HUES6 (cell line): Measurements from ENCODE around the gene RCAN1.

Experiments
- H3K27ac ChIP-seq: 2 replicates; pipeline ENCODE4 v1.7.0; 2013; ENCODE audit warnings: low read depth, mild to moderate bottlenecking, low read length, inconsistent platforms
- H3K27me3 ChIP-seq: 2 replicates; pipeline ENCODE4 v1.6.1; 2013; ENCODE audit warnings: low read length; ENCODE audit not compliant: control insufficient read depth, insufficient read depth
- H3K36me3 ChIP-seq: 2 replicates; pipeline ENCODE4 v1.6.1; 2013; ENCODE audit warnings: low read length; ENCODE audit not compliant: control insufficient read depth, insufficient read depth
- H3K4me1 ChIP-seq: 2 replicates; pipeline ENCODE4 v1.6.1; 2013; ENCODE audit warnings: low read length; ENCODE audit not compliant: control insufficient read depth, insufficient read depth
- H3K4me3 ChIP-seq: 2 replicates; pipeline ENCODE4 v1.5.1; 2013; ENCODE audit warnings: low read depth, low read length
- H3K9ac ChIP-seq: one replicate; pipeline ENCODE4 v1.6.1; 2013; ENCODE audit warnings: mild to moderate bottlenecking, low read length
- H3K9me3 ChIP-seq: 2 replicates; pipeline ENCODE4 v1.6.1; 2013; ENCODE audit warnings: low read depth, low read length; ENCODE audit not compliant: control insufficient read depth, insufficient read depth

The RCAN1 gene

DNA sequence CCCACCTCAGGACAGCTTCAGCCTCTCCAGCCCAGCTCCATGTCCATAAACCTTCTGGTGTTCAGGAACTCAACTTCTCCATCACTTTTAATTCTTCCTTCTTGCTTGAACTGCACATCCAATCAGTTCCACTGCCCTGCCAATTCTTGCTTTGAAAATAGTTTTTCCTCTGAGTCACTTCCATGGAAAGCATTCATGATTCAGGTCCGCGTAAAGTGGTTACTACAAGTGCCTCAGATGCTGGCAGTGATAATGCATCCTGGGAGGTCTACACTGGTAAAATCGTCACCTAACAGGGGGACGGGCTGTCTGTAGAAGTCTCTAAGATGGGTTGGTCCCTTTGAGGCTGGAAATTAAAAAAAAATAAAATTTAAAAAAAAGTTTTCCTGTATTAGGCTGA lies 25.9 kb upstream of the RCAN1 start:
- Histone ChIP-seq H3K4me1 (no peaks in the 10 kb centered on the region), H3K27me3 (no peaks in the 10 kb centered on the region), H3K36me3 (no peaks in the 10 kb centered on the region), H3K9me3 (no peaks in the 10 kb centered on the region), H3K27ac (no peak overlapping the region), H3K4me3 (no peak overlapping the region), H3K9ac (no peak overlapping the region)

GRCh38 chr21:34639882-34640788 lies 25.2 kb upstream of the RCAN1 start:
- Histone ChIP-seq H3K4me1 (no peaks in the 10 kb centered on the region), H3K36me3 (no peaks in the 10 kb centered on the region), H3K4me3 (no peak overlapping the region), H3K9me3 (no peaks in the 10 kb centered on the region), H3K27me3 (no peaks in the 10 kb centered on the region), H3K27ac (no peak overlapping the region), H3K9ac (no peak overlapping the region)

- H3K27ac ChIP-seq: no peak overlapping the region
- H3K36me3 ChIP-seq: no peaks in the 10 kb centered on the region
- H3K27me3 ChIP-seq: no peaks in the 10 kb centered on the region
- H3K4me1 ChIP-seq: no peaks in the 10 kb centered on the region
- H3K9me3 ChIP-seq: no peaks in the 10 kb centered on the region
- H3K9ac ChIP-seq: no peak overlapping the region
- no peak overlapping the region for H3K4me3 ChIP-seq
Observed at GRCh38 chr21:34639250-34639649, 24.3 kb upstream of the RCAN1 start.

GRCh38 chr21:34636961-34637360 lies 22.0 kb upstream of the RCAN1 start:
- Histone ChIP-seq H3K27me3 (no peaks in the 10 kb centered on the region), H3K4me3 (no peak overlapping the region), H3K9ac (no peak overlapping the region), H3K4me1 (no peaks in the 10 kb centered on the region), H3K27ac (no peak overlapping the region), H3K36me3 (no peaks in the 10 kb centered on the region), H3K9me3 (no peaks in the 10 kb centered on the region)

GRCh38 chr21:34635307-34635706 lies 20.4 kb upstream of the RCAN1 start:
- H3K36me3 ChIP-seq: no peaks in the 10 kb centered on the region
- H3K27me3 ChIP-seq: no peaks in the 10 kb centered on the region
- no peak overlapping the region for H3K4me3 ChIP-seq
- no peak overlapping the region for H3K27ac ChIP-seq
- no peaks in the 10 kb centered on the region for H3K4me1 ChIP-seq
- no peaks in the 10 kb centered on the region for H3K9me3 ChIP-seq
- no peak overlapping the region for H3K9ac ChIP-seq

GRCh38 chr21:34632498-34632897 lies 17.6 kb upstream of the RCAN1 start:
- Histone ChIP-seq H3K36me3 (no peaks in the 10 kb centered on the region), H3K4me3 (no peak overlapping the region), H3K27me3 (no peaks in the 10 kb centered on the region), H3K9ac (no peak overlapping the region), H3K9me3 (peaks cover 7% of the 10 kb centered on the region), H3K4me1 (no peaks in the 10 kb centered on the region), H3K27ac (no peak overlapping the region)

DNA sequence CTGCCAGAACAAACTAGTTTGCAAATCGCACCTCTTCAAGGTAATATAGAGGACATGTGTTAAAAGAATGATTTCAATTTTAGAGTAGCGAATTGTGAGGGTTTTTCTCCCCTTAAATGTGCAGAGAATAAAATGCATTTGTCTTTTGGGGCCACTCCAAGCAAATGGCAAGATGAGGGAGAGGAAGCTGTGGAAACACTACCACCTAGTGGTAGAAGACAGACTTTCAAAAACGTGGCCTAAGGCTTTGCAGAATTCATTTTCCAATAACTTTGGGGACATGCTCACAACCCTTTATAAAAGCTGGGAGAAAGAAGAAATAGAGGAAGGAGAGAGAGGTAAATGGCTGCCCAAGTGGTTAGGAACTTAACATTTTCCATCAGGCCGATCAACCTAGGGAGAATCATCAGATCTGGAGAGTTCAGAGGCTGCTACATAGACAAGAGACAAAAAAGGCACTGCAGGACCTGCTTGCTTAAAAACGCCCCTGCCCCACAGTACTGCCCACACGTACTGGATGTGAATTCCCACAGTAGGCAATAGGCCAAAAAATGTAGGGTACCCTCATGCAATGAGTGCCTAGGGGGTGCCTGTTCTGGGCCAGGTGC lies 15.7 kb upstream of the RCAN1 start:
- no peak overlapping the region for H3K9ac ChIP-seq
- H3K36me3 ChIP-seq: no peaks in the 10 kb centered on the region
- H3K27ac ChIP-seq: no peak overlapping the region
- H3K9me3 ChIP-seq: peaks cover 7% of the 10 kb centered on the region
- H3K4me1 ChIP-seq: no peaks in the 10 kb centered on the region
- no peak overlapping the region for H3K4me3 ChIP-seq
- no peaks in the 10 kb centered on the region for H3K27me3 ChIP-seq

DNA sequence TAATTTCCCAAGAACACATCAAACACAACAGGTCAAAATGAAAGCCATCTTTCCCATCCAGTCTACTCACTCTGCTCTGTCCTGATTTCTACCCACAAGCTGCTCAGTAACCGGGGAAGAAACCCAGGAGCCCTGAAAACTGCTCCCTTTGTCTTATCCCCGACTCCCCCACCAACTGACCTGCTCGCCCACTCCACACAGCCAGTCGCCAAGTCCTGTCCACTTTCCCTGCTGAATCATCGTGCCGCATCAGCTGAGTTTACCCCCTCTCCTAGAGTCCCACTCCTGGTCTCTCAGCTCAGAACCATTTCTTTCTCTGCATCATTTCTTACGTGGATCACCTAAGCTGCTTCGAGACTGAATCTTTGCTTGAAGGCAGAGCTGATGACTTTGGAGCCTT lies 11.2 kb upstream of the RCAN1 start:
- Histone ChIP-seq H3K27ac (no peak overlapping the region), H3K27me3 (no peaks in the 10 kb centered on the region), H3K36me3 (no peaks in the 10 kb centered on the region)

DNA sequence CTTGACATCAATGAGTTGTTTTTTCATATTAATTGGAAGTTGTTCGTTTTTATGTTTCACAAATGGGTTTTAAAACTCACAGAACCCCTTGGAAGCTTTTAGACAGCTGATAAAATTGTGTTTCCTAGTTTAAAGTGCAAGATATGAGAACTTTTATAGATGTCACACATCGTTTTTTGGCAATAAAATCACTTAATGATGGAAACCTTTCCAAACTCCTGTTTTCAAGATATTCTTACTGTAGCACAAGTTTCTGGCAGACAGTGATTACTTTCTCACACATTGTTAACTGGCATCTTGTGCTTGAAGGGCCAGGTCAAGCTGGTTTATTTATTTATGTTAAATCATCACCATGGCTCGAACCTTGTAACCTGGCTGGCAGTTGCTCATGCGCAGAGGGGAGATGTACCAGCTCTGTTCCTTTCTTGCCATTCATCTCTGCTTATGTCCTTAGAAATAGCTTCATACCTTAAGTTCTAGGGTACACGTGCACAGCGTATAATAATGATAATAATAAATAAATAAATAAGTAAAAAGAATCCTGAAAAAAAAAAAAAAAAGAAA lies 10.2 kb upstream of the RCAN1 start:
- H3K4me3 ChIP-seq: no peak overlapping the region
- no peaks in the 10 kb centered on the region for H3K27me3 ChIP-seq
- H3K27ac ChIP-seq: no peak overlapping the region
- H3K9ac ChIP-seq: no peak overlapping the region
- no peaks in the 10 kb centered on the region for H3K4me1 ChIP-seq
- H3K36me3 ChIP-seq: no peaks in the 10 kb centered on the region
- H3K9me3 ChIP-seq: peaks cover 7% of the 10 kb centered on the region

More for the DNA sequence above, 11.2 kb upstream of the RCAN1 start:
- Histone ChIP-seq H3K4me1 (no peaks in the 10 kb centered on the region), H3K4me3 (no peak overlapping the region), H3K9me3 (peaks cover 7% of the 10 kb centered on the region), H3K9ac (no peak overlapping the region)

GRCh38 chr21:34623516-34623915 lies 8.6 kb upstream of the RCAN1 start:
- Histone ChIP-seq H3K36me3 (no peaks in the 10 kb centered on the region), H3K27ac (no peak overlapping the region), H3K9me3 (peaks cover under 1% of the 10 kb centered on the region; the same call in 1 of the 2 replicates), H3K27me3 (no peaks in the 10 kb centered on the region), H3K4me3 (no peak overlapping the region), H3K9ac (no peak overlapping the region), H3K4me1 (no peaks in the 10 kb centered on the region)
